ENCODE data around the gene MADCAM1. TPM values are rescaled to one million over a fixed set of nuclear protein-coding genes. Genes with fewer than 3 reads are reported as not detected.

Gene MADCAM1
- total and polyA plus RNA-seq, 2 donors (not counting 1 experiment from before 2014, with no cell fraction given): 0.70 to 2.5 TPM

DNA sequence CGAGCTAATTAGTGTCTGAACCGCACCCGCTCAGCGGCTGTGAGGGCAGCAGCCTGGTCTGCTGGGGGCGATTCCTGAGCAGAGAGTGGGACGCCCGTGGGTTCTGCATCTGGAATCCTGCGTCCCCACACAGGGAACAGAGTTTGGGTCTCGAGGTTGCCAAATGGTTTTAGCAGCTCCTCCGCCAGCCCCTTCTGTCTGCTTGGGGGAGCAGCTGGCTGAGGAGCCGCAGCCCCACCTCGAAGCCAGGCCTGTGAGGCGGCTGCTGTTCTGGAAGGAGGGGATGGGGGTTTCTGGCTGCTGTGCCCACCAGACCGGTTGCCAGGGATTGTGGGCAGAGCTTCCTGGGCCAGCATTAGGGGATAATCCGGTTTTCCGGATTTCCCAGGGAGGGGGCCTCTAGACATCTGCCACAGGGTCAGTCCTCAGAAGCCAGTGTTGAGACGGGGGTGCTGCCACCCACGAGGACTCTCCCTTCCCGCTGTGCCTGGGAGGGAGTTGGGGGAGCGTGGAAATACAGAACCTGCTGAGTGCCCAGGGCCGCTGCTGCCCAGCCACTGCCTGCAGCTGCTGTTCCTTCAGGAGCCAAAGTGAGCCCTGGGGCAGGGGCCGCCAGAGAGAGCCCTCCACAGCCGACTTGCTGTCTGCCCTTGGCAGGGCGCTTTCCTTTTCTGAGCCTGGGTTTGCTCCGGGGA is 37.2 kb downstream of the MADCAM1 start:
- no peak for ATAC-seq (ENCODE audit: low read depth)
- H3K4me3 ChIP-seq (ENCODE audit: control extremely low read depth in 1 of 5, extremely low read depth in 1 of 5, insufficient read depth in 1 of 5, low read depth in 2 of 5, low read length in 4 of 5): peak overlapping the region in 3 of 5 experiments; percentile 68 to 79 (median 75)
- H3K9me3 Mint-ChIP-seq (ENCODE audit: insufficient read depth): no peaks in the 10 kb centered on the region
- peaks cover 0 to 7% (median 0%) of the 10 kb centered on the region in 3 donors for H3K9me3 ChIP-seq (ENCODE audit: control extremely low read depth in 1 of 3, control insufficient read depth in 2 of 3, insufficient read depth in 1 of 3, low read length in 2 of 3)
- intact Hi-C loops (cut with micrococcal nuclease): no loop called here
- H3K4me3 Mint-ChIP-seq: peak overlapping the region; percentile 79
- peak overlapping the region; percentile 100 for H3K4me2 ChIP-seq (replicated peaks; ENCODE audit: low read depth, low read length, poor library complexity, severe bottlenecking)
- H3K79me2 ChIP-seq (ENCODE audit: control insufficient read depth, insufficient read depth, low read length): peaks cover 47% of the 10 kb centered on the region
- H3K4me1 ChIP-seq (ENCODE audit: control insufficient read depth in 2 of 2, insufficient read depth in 2 of 2, low read length in 2 of 2): peaks cover 12 to 25% of the 10 kb centered on the region in 2 donors
- H3K9ac ChIP-seq (ENCODE audit: low read length): peak overlapping the region; percentile 80
- no peak for DNase-seq
- no peaks in the 10 kb centered on the region for H3K27me3 ChIP-seq (replicated peaks in 1 of 4; ENCODE audit: control extremely low read depth in 1 of 4, control insufficient read depth in 3 of 4, insufficient read depth in 4 of 4, low read length in 3 of 4)
- WGBS (ENCODE audit: insufficient coverage): 69% methylated on average over 25 of the region's 25 CpGs
- H2AFZ ChIP-seq (ENCODE audit: insufficient read depth, low read depth, low read length, poor library complexity, severe bottlenecking): peak overlapping the region; percentile 69
- peaks cover under 1% of the 10 kb centered on the region for H3K27me3 Mint-ChIP-seq
- no peak overlapping the region for H3K27ac Mint-ChIP-seq
- H3K36me3 ChIP-seq (replicated peaks in 1 of 2; ENCODE audit: control extremely low read depth in 1 of 2, control insufficient read depth in 1 of 2, extremely low read depth in 1 of 2, insufficient read depth in 2 of 2, low read length in 1 of 2): peaks cover 0 to 23% of the 10 kb centered on the region in 2 experiments
- H3K27ac ChIP-seq (ENCODE audit: low read length in 2 of 2): no peak overlapping the region
- TF ChIP-seq, protein P1, sequence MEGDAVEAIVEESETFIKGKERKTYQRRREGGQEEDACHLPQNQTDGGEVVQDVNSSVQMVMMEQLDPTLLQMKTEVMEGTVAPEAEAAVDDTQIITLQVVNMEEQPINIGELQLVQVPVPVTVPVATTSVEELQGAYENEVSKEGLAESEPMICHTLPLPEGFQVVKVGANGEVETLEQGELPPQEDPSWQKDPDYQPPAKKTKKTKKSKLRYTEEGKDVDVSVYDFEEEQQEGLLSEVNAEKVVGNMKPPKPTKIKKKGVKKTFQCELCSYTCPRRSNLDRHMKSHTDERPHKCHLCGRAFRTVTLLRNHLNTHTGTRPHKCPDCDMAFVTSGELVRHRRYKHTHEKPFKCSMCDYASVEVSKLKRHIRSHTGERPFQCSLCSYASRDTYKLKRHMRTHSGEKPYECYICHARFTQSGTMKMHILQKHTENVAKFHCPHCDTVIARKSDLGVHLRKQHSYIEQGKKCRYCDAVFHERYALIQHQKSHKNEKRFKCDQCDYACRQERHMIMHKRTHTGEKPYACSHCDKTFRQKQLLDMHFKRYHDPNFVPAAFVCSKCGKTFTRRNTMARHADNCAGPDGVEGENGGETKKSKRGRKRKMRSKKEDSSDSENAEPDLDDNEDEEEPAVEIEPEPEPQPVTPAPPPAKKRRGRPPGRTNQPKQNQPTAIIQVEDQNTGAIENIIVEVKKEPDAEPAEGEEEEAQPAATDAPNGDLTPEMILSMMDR (IDR thresholded peaks at IDR 0.05): no peak
- no peak for TF ChIP-seq EZH2 (IDR thresholded peaks at IDR 0.05; ENCODE audit: borderline replicate concordance, insufficient read depth, low read depth, low read length, poor library complexity, severe bottlenecking)
- peaks cover 13% of the 10 kb centered on the region for H3K4me1 Mint-ChIP-seq
- ChIA-PET POLR2A (no interaction called here), CTCF (interaction anchor here (0.5 kb wide), 1 partner anchor 1622 kb away, joined by 3 read pairs; no protein-coding TSS in a partner anchor)
- peaks cover 49% of the 10 kb centered on the region for H4K20me1 ChIP-seq (ENCODE audit: control insufficient read depth, insufficient read depth, low read length, poor library complexity, severe bottlenecking)

DNA sequence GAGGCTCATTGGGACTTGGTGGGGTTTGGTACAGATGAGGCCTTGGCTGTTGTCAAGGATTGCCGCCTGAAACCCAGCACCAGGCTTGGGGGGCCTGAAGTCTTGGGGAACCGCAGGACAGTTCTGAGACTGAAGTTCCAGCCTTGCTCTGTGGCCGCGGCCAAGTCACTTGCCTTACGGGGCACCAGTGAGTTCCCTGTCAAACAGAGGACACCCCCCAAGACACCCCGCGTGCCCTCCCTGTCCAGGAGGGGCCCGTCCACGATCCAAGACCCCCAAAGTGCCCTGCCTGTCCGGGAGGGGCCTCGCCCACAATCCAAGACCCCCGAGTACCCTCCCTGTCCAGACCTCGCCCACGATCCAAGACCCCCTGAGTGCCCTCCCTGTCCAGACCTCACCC is 37.8 kb downstream of the MADCAM1 start:
- peaks cover 47% of the 10 kb centered on the region for H3K79me2 ChIP-seq (ENCODE audit: control insufficient read depth, insufficient read depth, low read length)
- peak overlapping the region; percentile 79 for H3K4me3 Mint-ChIP-seq
- DNase-seq (no peak), ATAC-seq (ENCODE audit: low read depth) (no peak)
- H3K27ac ChIP-seq (ENCODE audit: low read length in 2 of 2): no peak overlapping the region
- H3K4me3 ChIP-seq (ENCODE audit: control extremely low read depth in 1 of 5, extremely low read depth in 1 of 5, insufficient read depth in 1 of 5, low read depth in 2 of 5, low read length in 4 of 5): no peak overlapping the region
- H3K36me3 ChIP-seq (replicated peaks in 1 of 2; ENCODE audit: control extremely low read depth in 1 of 2, control insufficient read depth in 1 of 2, extremely low read depth in 1 of 2, insufficient read depth in 2 of 2, low read length in 1 of 2): peaks cover 0 to 23% of the 10 kb centered on the region in 2 experiments
- no peak overlapping the region for H3K27ac Mint-ChIP-seq
- intact Hi-C loops (cut with micrococcal nuclease): no loop called here
- peaks cover 12 to 25% of the 10 kb centered on the region in 2 donors for H3K4me1 ChIP-seq (ENCODE audit: control insufficient read depth in 2 of 2, insufficient read depth in 2 of 2, low read length in 2 of 2)
- H2AFZ ChIP-seq (ENCODE audit: insufficient read depth, low read depth, low read length, poor library complexity, severe bottlenecking): no peak overlapping the region
- H3K9ac ChIP-seq (ENCODE audit: low read length): no peak overlapping the region
- ChIA-PET POLR2A (no interaction called here), CTCF (no interaction called here)
- H3K9me3 ChIP-seq (ENCODE audit: control extremely low read depth in 1 of 3, control insufficient read depth in 2 of 3, insufficient read depth in 1 of 3, low read length in 2 of 3): peaks cover 0 to 3% (median 0%) of the 10 kb centered on the region in 3 donors
- TF ChIP-seq EZH2 (IDR thresholded peaks at IDR 0.05; ENCODE audit: borderline replicate concordance, insufficient read depth, low read depth, low read length, poor library complexity, severe bottlenecking): no peak
- TF ChIP-seq, protein P1 (IDR thresholded peaks at IDR 0.05): no peak
- 88% methylated on average over 9 of the region's 14 CpGs for WGBS (ENCODE audit: insufficient coverage)
- peaks cover 54% of the 10 kb centered on the region for H4K20me1 ChIP-seq (ENCODE audit: control insufficient read depth, insufficient read depth, low read length, poor library complexity, severe bottlenecking)
- no peaks in the 10 kb centered on the region for H3K27me3 Mint-ChIP-seq
- peaks cover 13% of the 10 kb centered on the region for H3K4me1 Mint-ChIP-seq
- no peaks in the 10 kb centered on the region for H3K9me3 Mint-ChIP-seq (ENCODE audit: insufficient read depth)
- no peak overlapping the region for H3K4me2 ChIP-seq (replicated peaks; ENCODE audit: low read depth, low read length, poor library complexity, severe bottlenecking)
- no peaks in the 10 kb centered on the region for H3K27me3 ChIP-seq (replicated peaks in 1 of 4; ENCODE audit: control extremely low read depth in 1 of 4, control insufficient read depth in 3 of 4, insufficient read depth in 4 of 4, low read length in 3 of 4)

Data from B cell (primary cell).